Measurements from ENCODE around the gene STAC3. TPM values are rescaled to one million over a fixed set of nuclear protein-coding genes. Genes with fewer than 3 reads are reported as not detected.
A peak's percentile ranks its signal among the peaks of the same experiment; 100 is the strongest.

Gene STAC3
- polyA plus RNA-seq, 1 donor from 2014 or later: 2.4 TPM

- peak overlapping the region; percentile 88 to 96 (median 94) for H3K4me3 Mint-ChIP-seq
Measured at GRCh38 chr12:57242329-57242690, 8.7 kb downstream of the STAC3 start.

GRCh38 chr12:57241402-57242310 is 9.3 kb downstream of the STAC3 start:
- no peaks in the 10 kb centered on the region for H3K36me3 Mint-ChIP-seq
- H3K9me3 Mint-ChIP-seq: no peaks in the 10 kb centered on the region
- peaks cover 36 to 47% (median 41%) of the 10 kb centered on the region in 3 donors for H3K4me1 Mint-ChIP-seq
- H3K4me3 Mint-ChIP-seq: peak overlapping the region; percentile 88 to 96 (median 94)
- H3K27ac Mint-ChIP-seq: peak overlapping the region; percentile 85 to 98 (median 96)
- H3K27me3 Mint-ChIP-seq: peaks cover 49% of the 10 kb centered on the region

More at GRCh38 chr12:57242329-57242690, 8.7 kb downstream of the STAC3 start:
- Mint-ChIP-seq H3K4me1 (peaks cover 34 to 42% (median 38%) of the 10 kb centered on the region in 3 donors), H3K27me3 (peaks cover 43% of the 10 kb centered on the region), H3K36me3 (no peaks in the 10 kb centered on the region), H3K9me3 (no peaks in the 10 kb centered on the region), H3K27ac (peak overlapping the region; percentile 85 to 98 (median 96))

- Mint-ChIP-seq H3K4me1 (peaks cover 38 to 47% (median 44%) of the 10 kb centered on the region in 3 donors), H3K27ac (peak overlapping the region; percentile 96 to 99 (median 98)), H3K27me3 (peaks cover 53% of the 10 kb centered on the region), H3K9me3 (no peaks in the 10 kb centered on the region), H3K36me3 (no peaks in the 10 kb centered on the region), H3K4me3 (peak overlapping the region; percentile 88 to 98 (median 97))
Measured at GRCh38 chr12:57240926-57241401, 10.0 kb downstream of the STAC3 start.

GRCh38 chr12:57240066-57240921 is 10.7 kb downstream of the STAC3 start:
- H3K36me3 Mint-ChIP-seq: no peaks in the 10 kb centered on the region
- H3K27ac Mint-ChIP-seq: peak overlapping the region; percentile 96 to 99 (median 98)
- H3K27me3 Mint-ChIP-seq: peaks cover 53% of the 10 kb centered on the region
- peaks cover 41 to 49% (median 47%) of the 10 kb centered on the region in 3 donors for H3K4me1 Mint-ChIP-seq
- no peaks in the 10 kb centered on the region for H3K9me3 Mint-ChIP-seq
- H3K4me3 Mint-ChIP-seq: peak overlapping the region; percentile 88 to 98 (median 97)

- Mint-ChIP-seq H3K27ac (peak overlapping the region; percentile 96 to 99 (median 98)), H3K27me3 (peaks cover 53% of the 10 kb centered on the region), H3K9me3 (no peaks in the 10 kb centered on the region), H3K4me3 (peak overlapping the region; percentile 88 to 98 (median 97)), H3K36me3 (no peaks in the 10 kb centered on the region), H3K4me1 (peaks cover 43 to 51% (median 49%) of the 10 kb centered on the region in 3 donors)
Measured at GRCh38 chr12:57239587-57240065, 11.4 kb downstream of the STAC3 start.

- H3K9me3 Mint-ChIP-seq: no peaks in the 10 kb centered on the region
- peak overlapping the region; percentile 88 to 98 (median 97) for H3K4me3 Mint-ChIP-seq
- peaks cover 51% of the 10 kb centered on the region for H3K27me3 Mint-ChIP-seq
- H3K36me3 Mint-ChIP-seq: peaks cover 4% of the 10 kb centered on the region
- peak overlapping the region; percentile 96 to 99 (median 98) for H3K27ac Mint-ChIP-seq
- peaks cover 50 to 55% (median 55%) of the 10 kb centered on the region in 3 donors for H3K4me1 Mint-ChIP-seq
Measured at GRCh38 chr12:57238854-57239554, 12.0 kb downstream of the STAC3 start.

GRCh38 chr12:57237932-57238853 is 12.8 kb downstream of the STAC3 start:
- H3K4me3 Mint-ChIP-seq: peak overlapping the region; percentile 94 to 98 (median 97)
- H3K27ac Mint-ChIP-seq: peak overlapping the region in 2 of 3 donors; percentile 93 to 96
- peaks cover 49% of the 10 kb centered on the region for H3K27me3 Mint-ChIP-seq
- no peaks in the 10 kb centered on the region for H3K9me3 Mint-ChIP-seq
- peaks cover 50 to 54% (median 52%) of the 10 kb centered on the region in 3 donors for H3K4me1 Mint-ChIP-seq
- H3K36me3 Mint-ChIP-seq: peaks cover 4% of the 10 kb centered on the region

GRCh38 chr12:57237596-57237931 is 13.4 kb downstream of the STAC3 start:
- Mint-ChIP-seq H3K4me3 (peak overlapping the region; percentile 61 to 98 (median 83)), H3K36me3 (peaks cover 4% of the 10 kb centered on the region), H3K27ac (peak overlapping the region; percentile 9 to 96 (median 93)), H3K27me3 (peaks cover 46% of the 10 kb centered on the region), H3K4me1 (peaks cover 47 to 52% (median 50%) of the 10 kb centered on the region in 3 donors), H3K9me3 (no peaks in the 10 kb centered on the region)

- Mint-ChIP-seq H3K36me3 (peaks cover 4% of the 10 kb centered on the region), H3K27me3 (peaks cover 44% of the 10 kb centered on the region), H3K9me3 (no peaks in the 10 kb centered on the region), H3K27ac (peak overlapping the region in 2 of 3 donors; percentile 9 to 96), H3K4me3 (peak overlapping the region; percentile 67 to 94 (median 73)), H3K4me1 (peaks cover 45 to 50% (median 48%) of the 10 kb centered on the region in 3 donors)
Measured at GRCh38 chr12:57236925-57237595, 13.9 kb downstream of the STAC3 start.

GRCh38 chr12:57236201-57236924 is 14.6 kb downstream of the STAC3 start:
- H3K27ac Mint-ChIP-seq: peak overlapping the region; percentile 90 to 96 (median 95)
- no peaks in the 10 kb centered on the region for H3K9me3 Mint-ChIP-seq
- peak overlapping the region; percentile 59 to 94 (median 82) for H3K4me3 Mint-ChIP-seq
- peaks cover 38 to 49% (median 45%) of the 10 kb centered on the region in 3 donors for H3K4me1 Mint-ChIP-seq
- peaks cover 38% of the 10 kb centered on the region for H3K27me3 Mint-ChIP-seq
- peaks cover 6% of the 10 kb centered on the region for H3K36me3 Mint-ChIP-seq

GRCh38 chr12:57235728-57236131 is 15.3 kb downstream of the STAC3 start:
- peak overlapping the region; percentile 90 to 96 (median 95) for H3K27ac Mint-ChIP-seq

GRCh38 chr12:57235017-57235727 is 15.8 kb downstream of the STAC3 start:
- Mint-ChIP-seq H3K4me3 (peak overlapping the region; percentile 60 to 94 (median 86)), H3K27ac (peak overlapping the region; percentile 90 to 96 (median 95)), H3K36me3 (peaks cover 8% of the 10 kb centered on the region), H3K9me3 (no peaks in the 10 kb centered on the region), H3K27me3 (peaks cover 27% of the 10 kb centered on the region), H3K4me1 (peaks cover 32 to 50% (median 44%) of the 10 kb centered on the region in 3 donors)

More at GRCh38 chr12:57235728-57236131, 15.3 kb downstream of the STAC3 start:
- H3K27me3 Mint-ChIP-seq: peaks cover 31% of the 10 kb centered on the region
- H3K9me3 Mint-ChIP-seq: no peaks in the 10 kb centered on the region
- peak overlapping the region; percentile 59 to 94 (median 84) for H3K4me3 Mint-ChIP-seq
- H3K4me1 Mint-ChIP-seq: peaks cover 32 to 50% (median 43%) of the 10 kb centered on the region in 3 donors
- peaks cover 6% of the 10 kb centered on the region for H3K36me3 Mint-ChIP-seq

Data from IgD-negative memory B cell (primary cell).